Left colon (tissue), 2 donors: ENCODE data around the gene KIF21A. TPM values are rescaled to one million over a fixed set of nuclear protein-coding genes. Genes with fewer than 3 reads are reported as not detected.
A peak's percentile ranks its signal among the peaks of the same experiment; 100 is the strongest.

Source experiments
- ATAC-seq: fragments of 200-7000 bp; cut with Tn5 transposase; one replicate; pipeline ENCODE4 v1.9.1; 2020; ENCODE audit warnings: mild to moderate bottlenecking, moderate library complexity
- DNase-seq, 2 donors: peaks; one replicate each; pipeline ENCODE4 v3.0.0-alpha.2; 2020
- intact Hi-C, 2 donors: fragments of 100-400 bp; cut with DNase I in 1 of 2; cut with micrococcal nuclease in 1 of 2; formaldehyde crosslinking; loops; one replicate each; pipeline versions ENCODE4 v1.11.2 to v1.14.0; 2022; cut with DNase I, micrococcal nuclease
- total RNA-seq, 2 donors: library from RNA; stranded (reverse); fragmentation: NEBNext Ultra II Directional; extraction: Animal tissue kit (Norgen Biotek cat#: 25700); gene quantifications; one replicate each; pipeline ENCODE4 v1.2.1, GENCODE V29; 2021
- donor health status: DM: no; HTN: no; CAD: no.
- donor health status: DM: yes; HTN: yes; CAD: no.

KIF21A gene
- total RNA-seq, 2 donors from 2014 or later: 33.5 to 35.0 TPM

GRCh38 chr12:39355841-39356240, 87.1 kb downstream of the KIF21A start:
- DNase-seq (no peak), ATAC-seq (no peak)
- intact Hi-C loops: no loop called here

GRCh38 chr12:39354955-39355354, 88.0 kb downstream of the KIF21A start:
- intact Hi-C loops: no loop called here
- no peak for DNase-seq
- no peak for ATAC-seq

GRCh38 chr12:39352471-39353017, 90.4 kb downstream of the KIF21A start:
- intact Hi-C loops: no loop called here
- ATAC-seq (no peak), DNase-seq (no peak)

- ATAC-seq: no peak
- intact Hi-C loops: no loop called here
- DNase-seq: no peak
Observed at GRCh38 chr12:39351153-39351552, 91.8 kb downstream of the KIF21A start.

- intact Hi-C loops: no loop called here
- no peak for ATAC-seq
- DNase-seq: no peak
Observed at GRCh38 chr12:39348941-39349626, 93.8 kb downstream of the KIF21A start.

GRCh38 chr12:39348523-39348922, 94.4 kb downstream of the KIF21A start:
- no peak for ATAC-seq
- no peak for DNase-seq
- intact Hi-C loops: no loop called here

GRCh38 chr12:39344926-39345325, 98.0 kb downstream of the KIF21A start:
- DNase-seq (no peak), ATAC-seq (no peak)
- intact Hi-C loops: no loop called here

GRCh38 chr12:39343665-39344064, 99.3 kb downstream of the KIF21A start:
- ATAC-seq (no peak), DNase-seq (no peak)
- intact Hi-C loops: no loop called here

- intact Hi-C loops: no loop called here
- ATAC-seq (no peak), DNase-seq (no peak)
Observed at GRCh38 chr12:39341761-39342160, 101.2 kb downstream of the KIF21A start.

- ATAC-seq (no peak), DNase-seq (no peak)
- intact Hi-C loops: no loop called here
Observed at GRCh38 chr12:39341179-39341578, 101.7 kb downstream of the KIF21A start.

GRCh38 chr12:39332661-39333175, 110.2 kb downstream of the KIF21A start:
- intact Hi-C loops: no loop called here
- DNase-seq: no peak
- ATAC-seq: no peak

- intact Hi-C loops: no loop called here
- ATAC-seq (no peak), DNase-seq (no peak)
Observed at GRCh38 chr12:39331539-39332261, 111.2 kb downstream of the KIF21A start.

GRCh38 chr12:39329876-39330275, 113.0 kb downstream of the KIF21A start:
- intact Hi-C loops: no loop called here

GRCh38 chr12:39329018-39329417, 113.9 kb downstream of the KIF21A start:
- DNase-seq (no peak), ATAC-seq (no peak)
- intact Hi-C loops: no loop called here

More at GRCh38 chr12:39329876-39330275, 113.0 kb downstream of the KIF21A start:
- ATAC-seq (no peak), DNase-seq (no peak)

GRCh38 chr12:39327965-39328364, 115.0 kb downstream of the KIF21A start:
- no peak for DNase-seq
- intact Hi-C loops: no loop called here

GRCh38 chr12:39327510-39327909, 115.4 kb downstream of the KIF21A start:
- ATAC-seq (no peak), DNase-seq (no peak)
- intact Hi-C loops: no loop called here

More at GRCh38 chr12:39327965-39328364, 115.0 kb downstream of the KIF21A start:
- ATAC-seq: no peak

GRCh38 chr12:39319180-39319579, 123.7 kb downstream of the KIF21A start:
- ATAC-seq: no peak
- intact Hi-C loops: loop anchor here in 1 of 2 donors (10.0 kb wide), 1 partner anchor 376 kb away; no protein-coding TSS in a partner anchor
- no peak for DNase-seq

GRCh38 chr12:39314547-39314946, 128.4 kb downstream of the KIF21A start:
- DNase-seq: no peak
- intact Hi-C loops: loop anchor here in 1 of 2 donors (10.0 kb wide), 1 partner anchor 380 kb away; no protein-coding TSS in a partner anchor
- peak; percentile 49 for ATAC-seq

GRCh38 chr12:39309516-39309915, 133.4 kb downstream of the KIF21A start:
- intact Hi-C loops: no loop called here
- ATAC-seq (no peak), DNase-seq (no peak)

GRCh38 chr12:39301422-39301821, 141.5 kb downstream of the KIF21A start:
- DNase-seq (no peak), ATAC-seq (no peak)
- intact Hi-C loops: no loop called here
